ENCODE results near the gene PTPRJ. TPM values are rescaled to one million over a fixed set of nuclear protein-coding genes. Genes with fewer than 3 reads are reported as not detected.

PTPRJ gene
- polyA plus RNA-seq, 1 donor: 26.4 TPM

- Histone ChIP-seq H3K27me3 (ENCODE audit: control insufficient read depth, insufficient read depth, low read length) (no peaks in the 10 kb centered on the region), H3K9me3 (ENCODE audit: control insufficient read depth, low read depth, low read length) (no peaks in the 10 kb centered on the region), H3K4me3 (ENCODE audit: low read length) (no peak overlapping the region), H3K36me3 (ENCODE audit: control insufficient read depth, insufficient read depth, low read length) (no peaks in the 10 kb centered on the region), H3K4me1 (ENCODE audit: control insufficient read depth, insufficient read depth, low read length) (peaks cover 7% of the 10 kb centered on the region), H3K27ac (ENCODE audit: low read length) (peak overlapping the region; percentile 67)
- no CpG with 5 or more reads among the region's 8 CpGs for WGBS (ENCODE audit: insufficient coverage, low lambda C conversion rate)
- no peak for DNase-seq
These were observed 83.9 kb downstream of the PTPRJ start for GRCh38 chr11:48064306-48064705.

GRCh38 chr11:48066881-48067800, 86.8 kb downstream of the PTPRJ start:
- 80% methylated on average over 1 of the region's 10 CpGs for WGBS (ENCODE audit: insufficient coverage, low lambda C conversion rate)
- H3K9me3 ChIP-seq (ENCODE audit: control insufficient read depth, low read depth, low read length): no peaks in the 10 kb centered on the region
- no peak for DNase-seq
- H3K27me3 ChIP-seq (ENCODE audit: control insufficient read depth, insufficient read depth, low read length): no peaks in the 10 kb centered on the region
- H3K27ac ChIP-seq (ENCODE audit: low read length): no peak overlapping the region
- no peak overlapping the region for H3K4me3 ChIP-seq (ENCODE audit: low read length)
- peaks cover 3% of the 10 kb centered on the region for H3K4me1 ChIP-seq (ENCODE audit: control insufficient read depth, insufficient read depth, low read length)
- no peaks in the 10 kb centered on the region for H3K36me3 ChIP-seq (ENCODE audit: control insufficient read depth, insufficient read depth, low read length)

GRCh38 chr11:48073031-48073861, 92.9 kb downstream of the PTPRJ start:
- Histone ChIP-seq H3K9me3 (ENCODE audit: control insufficient read depth, low read depth, low read length) (no peaks in the 10 kb centered on the region), H3K4me3 (ENCODE audit: low read length) (no peak overlapping the region), H3K27me3 (ENCODE audit: control insufficient read depth, insufficient read depth, low read length) (no peaks in the 10 kb centered on the region), H3K4me1 (ENCODE audit: control insufficient read depth, insufficient read depth, low read length) (no peaks in the 10 kb centered on the region), H3K36me3 (ENCODE audit: control insufficient read depth, insufficient read depth, low read length) (no peaks in the 10 kb centered on the region), H3K27ac (ENCODE audit: low read length) (no peak overlapping the region)
- DNase-seq: no peak
- no CpG with 5 or more reads among the region's 8 CpGs for WGBS (ENCODE audit: insufficient coverage, low lambda C conversion rate)

- Histone ChIP-seq H3K27ac (ENCODE audit: low read length) (no peak overlapping the region), H3K4me1 (ENCODE audit: control insufficient read depth, insufficient read depth, low read length) (no peaks in the 10 kb centered on the region), H3K36me3 (ENCODE audit: control insufficient read depth, insufficient read depth, low read length) (no peaks in the 10 kb centered on the region), H3K27me3 (ENCODE audit: control insufficient read depth, insufficient read depth, low read length) (no peaks in the 10 kb centered on the region), H3K4me3 (ENCODE audit: low read length) (no peak overlapping the region), H3K9me3 (ENCODE audit: control insufficient read depth, low read depth, low read length) (no peaks in the 10 kb centered on the region)
- WGBS (ENCODE audit: insufficient coverage, low lambda C conversion rate): no CpG with 5 or more reads among the region's 3 CpGs
- no peak for DNase-seq
These were observed 94.2 kb downstream of the PTPRJ start for GRCh38 chr11:48074425-48075181.

- Histone ChIP-seq H3K36me3 (ENCODE audit: control insufficient read depth, insufficient read depth, low read length) (no peaks in the 10 kb centered on the region), H3K9me3 (ENCODE audit: control insufficient read depth, low read depth, low read length) (no peaks in the 10 kb centered on the region), H3K27ac (ENCODE audit: low read length) (no peak overlapping the region), H3K27me3 (ENCODE audit: control insufficient read depth, insufficient read depth, low read length) (no peaks in the 10 kb centered on the region), H3K4me1 (ENCODE audit: control insufficient read depth, insufficient read depth, low read length) (no peaks in the 10 kb centered on the region), H3K4me3 (ENCODE audit: low read length) (no peak overlapping the region)
- WGBS (ENCODE audit: insufficient coverage, low lambda C conversion rate): no CpG with 5 or more reads among the region's 7 CpGs
- DNase-seq: no peak
These were observed 95.3 kb downstream of the PTPRJ start for GRCh38 chr11:48075637-48076036.

GRCh38 chr11:48077251-48077650, 96.9 kb downstream of the PTPRJ start:
- H3K36me3 ChIP-seq (ENCODE audit: control insufficient read depth, insufficient read depth, low read length): no peaks in the 10 kb centered on the region
- no peaks in the 10 kb centered on the region for H3K27me3 ChIP-seq (ENCODE audit: control insufficient read depth, insufficient read depth, low read length)
- no CpG with 5 or more reads among the region's 6 CpGs for WGBS (ENCODE audit: insufficient coverage, low lambda C conversion rate)
- H3K4me3 ChIP-seq (ENCODE audit: low read length): no peak overlapping the region
- DNase-seq: no peak
- no peak overlapping the region for H3K27ac ChIP-seq (ENCODE audit: low read length)
- no peaks in the 10 kb centered on the region for H3K4me1 ChIP-seq (ENCODE audit: control insufficient read depth, insufficient read depth, low read length)
- no peaks in the 10 kb centered on the region for H3K9me3 ChIP-seq (ENCODE audit: control insufficient read depth, low read depth, low read length)

GRCh38 chr11:48078689-48079088, 98.3 kb downstream of the PTPRJ start:
- H3K4me1 ChIP-seq (ENCODE audit: control insufficient read depth, insufficient read depth, low read length): no peaks in the 10 kb centered on the region
- H3K27me3 ChIP-seq (ENCODE audit: control insufficient read depth, insufficient read depth, low read length): no peaks in the 10 kb centered on the region
- DNase-seq: no peak
- no peaks in the 10 kb centered on the region for H3K9me3 ChIP-seq (ENCODE audit: control insufficient read depth, low read depth, low read length)
- H3K27ac ChIP-seq (ENCODE audit: low read length): no peak overlapping the region
- no peak overlapping the region for H3K4me3 ChIP-seq (ENCODE audit: low read length)
- no peaks in the 10 kb centered on the region for H3K36me3 ChIP-seq (ENCODE audit: control insufficient read depth, insufficient read depth, low read length)
- WGBS (ENCODE audit: insufficient coverage, low lambda C conversion rate): no CpG with 5 or more reads among the region's 1 CpG

GRCh38 chr11:48079596-48079995, 99.2 kb downstream of the PTPRJ start:
- no peak for DNase-seq
- no peaks in the 10 kb centered on the region for H3K9me3 ChIP-seq (ENCODE audit: control insufficient read depth, low read depth, low read length)
- H3K27me3 ChIP-seq (ENCODE audit: control insufficient read depth, insufficient read depth, low read length): no peaks in the 10 kb centered on the region
- H3K27ac ChIP-seq (ENCODE audit: low read length): no peak overlapping the region
- no CpG with 5 or more reads among the region's 6 CpGs for WGBS (ENCODE audit: insufficient coverage, low lambda C conversion rate)
- no peak overlapping the region for H3K4me3 ChIP-seq (ENCODE audit: low read length)
- no peaks in the 10 kb centered on the region for H3K4me1 ChIP-seq (ENCODE audit: control insufficient read depth, insufficient read depth, low read length)
- H3K36me3 ChIP-seq (ENCODE audit: control insufficient read depth, insufficient read depth, low read length): no peaks in the 10 kb centered on the region

GRCh38 chr11:48080301-48080861, 100.0 kb downstream of the PTPRJ start:
- no peaks in the 10 kb centered on the region for H3K9me3 ChIP-seq (ENCODE audit: control insufficient read depth, low read depth, low read length)
- no peaks in the 10 kb centered on the region for H3K36me3 ChIP-seq (ENCODE audit: control insufficient read depth, insufficient read depth, low read length)
- no peak overlapping the region for H3K27ac ChIP-seq (ENCODE audit: low read length)
- no peak overlapping the region for H3K4me3 ChIP-seq (ENCODE audit: low read length)
- WGBS (ENCODE audit: insufficient coverage, low lambda C conversion rate): 100% methylated on average over 1 of the region's 6 CpGs
- no peaks in the 10 kb centered on the region for H3K27me3 ChIP-seq (ENCODE audit: control insufficient read depth, insufficient read depth, low read length)
- DNase-seq: no peak
- H3K4me1 ChIP-seq (ENCODE audit: control insufficient read depth, insufficient read depth, low read length): no peaks in the 10 kb centered on the region
